NT2/D1 (cell line): Measurements from ENCODE around the gene TENM4.

Source experiments
- SUZ12 ChIP-seq: IDR thresholded peaks from 2 replicates; pipeline ENCODE4 v1.6.1; 2011; ENCODE audit not compliant: insufficient read length, insufficient read depth; ENCODE audit errors: extremely low read depth
- YY1 ChIP-seq: IDR thresholded peaks from 2 replicates; pipeline ENCODE4 v1.6.1; 2011; ENCODE audit not compliant: insufficient read length, insufficient read depth
- ZNF274 ChIP-seq: IDR thresholded peaks from 2 replicates; pipeline ENCODE4 v1.6.1; 2011; ENCODE audit warnings: mild to moderate bottlenecking, low read depth, low read length

DNA sequence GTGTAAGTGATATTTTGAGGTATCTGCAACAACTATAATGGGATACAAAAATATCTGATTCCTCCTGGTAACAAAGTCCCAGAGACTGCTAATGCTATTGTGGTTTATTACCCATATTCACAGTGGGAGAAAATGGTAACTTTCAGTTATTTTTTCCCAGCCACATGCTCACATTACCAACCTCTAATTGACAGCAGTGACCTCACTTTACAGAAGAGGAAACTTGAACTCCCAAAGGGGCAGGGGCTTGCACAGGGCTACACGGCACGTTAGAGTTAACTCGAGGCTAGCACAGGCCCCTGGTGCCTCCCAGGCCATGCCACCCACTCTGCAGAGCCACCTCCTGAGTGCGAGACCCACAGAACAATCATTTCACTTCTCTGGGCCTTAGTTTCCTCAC, 132.4 kb downstream of the TENM4 start:
- TF ChIP-seq ZNF274 (no peak), YY1 (no peak), SUZ12 (no peak)
